OCI-LY3 (cell line): Measurements from ENCODE around the gene SMCO4.

Experiments
- H2AFZ ChIP-seq: fragments of 200-600, 300-600 bp; shearing (Covaris generic); 2 replicates; pipeline ENCODE4 v1.6.0; 2014; ENCODE audit warnings: antibody characterized with exemption, low read depth, low read length
- H3K27ac ChIP-seq: fragments of 200-600, 300-600 bp; sonication (generic); 2 replicates; pipeline ENCODE4 v1.5.1; 2014; ENCODE audit warnings: mild to moderate bottlenecking, low read length, moderate library complexity, mixed read lengths
- H3K27me3 ChIP-seq: fragments of 200-600, 300-600 bp; sonication (generic); 2 replicates; pipeline ENCODE4 v1.6.1; 2014; ENCODE audit warnings: low read depth, low read length, mixed read lengths
- H3K36me3 ChIP-seq: fragments of 200-600, 300-600 bp; sonication (generic); replicated peaks from 2 replicates; pipeline ENCODE3; 2014; ENCODE audit warnings: low read depth, low read length, mixed read lengths
- H3K4me1 ChIP-seq: fragments of 300-600, 200-600 bp; sonication (generic); 2 replicates; pipeline ENCODE4 v1.6.1; 2014; ENCODE audit warnings: low read length, mixed read lengths
- H3K4me2 ChIP-seq: fragments of 200-600, 300-600 bp; sonication (generic); 2 replicates; pipeline ENCODE4 v1.6.1; 2014; ENCODE audit warnings: low read length, mixed read lengths
- H3K4me3 ChIP-seq: fragments of 300-600, 200-600 bp; sonication (generic); 2 replicates; pipeline ENCODE4 v1.5.1; 2014; ENCODE audit warnings: antibody characterized with exemption, mild to moderate bottlenecking, low read length, moderate library complexity
- H3K79me2 ChIP-seq: fragments of 300-600, 200-600 bp; shearing (Covaris generic); 2 replicates; pipeline ENCODE4 v1.6.1; 2014; ENCODE audit warnings: mild to moderate bottlenecking, low read length, mixed read lengths
- H3K9ac ChIP-seq: fragments of 300-600, 200-600 bp; shearing (Covaris generic); 2 replicates; pipeline ENCODE4 v1.6.0; 2014; ENCODE audit warnings: mild to moderate bottlenecking, low read length, moderate library complexity
- H3K9me3 ChIP-seq: fragments of 200-600, 300-600 bp; shearing (Covaris generic); 2 replicates; pipeline ENCODE4 v1.6.1; 2014; ENCODE audit warnings: low read length, mixed read lengths; ENCODE audit not compliant: insufficient read depth
- H4K20me1 ChIP-seq: fragments of 200-600, 300-600 bp; sonication (generic); 2 replicates; pipeline ENCODE4 v1.6.1; 2016; ENCODE audit warnings: low read length, mixed read lengths; ENCODE audit not compliant: insufficient read depth
- EZH2phosphoT487 ChIP-seq: fragments of 200-600 bp; shearing (Covaris generic); IDR thresholded peaks from 2 replicates; pipeline ENCODE4 v1.6.1; 2018; ENCODE audit warnings: antibody characterized with exemption, mixed run types, low read depth
- TF ChIP-seq, protein P1 (sequence below): fragments of 200-600, 300-600 bp; sonication (generic); IDR thresholded peaks from 2 replicates; pipeline ENCODE4 v1.5.1; 2014; ENCODE audit warnings: antibody characterized with exemption, low read length, low read depth

The SMCO4 gene

DNA sequence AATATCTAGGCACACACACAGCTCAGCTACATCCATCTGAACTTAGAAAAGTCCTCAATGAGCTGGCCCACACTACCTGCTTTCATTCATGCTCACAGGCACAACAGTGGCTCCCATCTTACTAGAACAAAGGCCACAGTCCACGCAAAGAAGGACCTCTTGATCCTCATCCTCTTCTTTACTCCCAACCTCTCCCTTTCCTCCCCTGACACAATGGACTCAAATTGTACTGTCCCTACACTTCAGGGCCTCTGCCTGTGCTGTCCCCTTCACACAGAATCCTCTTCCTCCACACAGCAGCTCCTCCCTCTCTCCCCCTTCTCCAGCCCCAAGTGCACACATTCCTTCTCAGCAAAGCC lies 12.7 kb downstream of the SMCO4 start:
- no peak overlapping the region for H3K4me2 ChIP-seq
- H3K4me1 ChIP-seq = peaks cover 19% of the 10 kb centered on the region
- peaks cover 12% of the 10 kb centered on the region; the same call in 1 of the 2 replicates for H4K20me1 ChIP-seq
- no peak overlapping the region for H3K9ac ChIP-seq
- H3K9me3 ChIP-seq = no peaks in the 10 kb centered on the region
- no peak overlapping the region for H3K4me3 ChIP-seq
- H3K27ac ChIP-seq = no peak overlapping the region
- TF ChIP-seq, protein P1, sequence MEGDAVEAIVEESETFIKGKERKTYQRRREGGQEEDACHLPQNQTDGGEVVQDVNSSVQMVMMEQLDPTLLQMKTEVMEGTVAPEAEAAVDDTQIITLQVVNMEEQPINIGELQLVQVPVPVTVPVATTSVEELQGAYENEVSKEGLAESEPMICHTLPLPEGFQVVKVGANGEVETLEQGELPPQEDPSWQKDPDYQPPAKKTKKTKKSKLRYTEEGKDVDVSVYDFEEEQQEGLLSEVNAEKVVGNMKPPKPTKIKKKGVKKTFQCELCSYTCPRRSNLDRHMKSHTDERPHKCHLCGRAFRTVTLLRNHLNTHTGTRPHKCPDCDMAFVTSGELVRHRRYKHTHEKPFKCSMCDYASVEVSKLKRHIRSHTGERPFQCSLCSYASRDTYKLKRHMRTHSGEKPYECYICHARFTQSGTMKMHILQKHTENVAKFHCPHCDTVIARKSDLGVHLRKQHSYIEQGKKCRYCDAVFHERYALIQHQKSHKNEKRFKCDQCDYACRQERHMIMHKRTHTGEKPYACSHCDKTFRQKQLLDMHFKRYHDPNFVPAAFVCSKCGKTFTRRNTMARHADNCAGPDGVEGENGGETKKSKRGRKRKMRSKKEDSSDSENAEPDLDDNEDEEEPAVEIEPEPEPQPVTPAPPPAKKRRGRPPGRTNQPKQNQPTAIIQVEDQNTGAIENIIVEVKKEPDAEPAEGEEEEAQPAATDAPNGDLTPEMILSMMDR = no peak
- TF ChIP-seq EZH2phosphoT487 = no peak
- H2AFZ ChIP-seq = no peak overlapping the region
- no peaks in the 10 kb centered on the region for H3K27me3 ChIP-seq
- peaks cover 41% of the 10 kb centered on the region for H3K79me2 ChIP-seq
- peaks cover 9% of the 10 kb centered on the region for H3K36me3 ChIP-seq

DNA sequence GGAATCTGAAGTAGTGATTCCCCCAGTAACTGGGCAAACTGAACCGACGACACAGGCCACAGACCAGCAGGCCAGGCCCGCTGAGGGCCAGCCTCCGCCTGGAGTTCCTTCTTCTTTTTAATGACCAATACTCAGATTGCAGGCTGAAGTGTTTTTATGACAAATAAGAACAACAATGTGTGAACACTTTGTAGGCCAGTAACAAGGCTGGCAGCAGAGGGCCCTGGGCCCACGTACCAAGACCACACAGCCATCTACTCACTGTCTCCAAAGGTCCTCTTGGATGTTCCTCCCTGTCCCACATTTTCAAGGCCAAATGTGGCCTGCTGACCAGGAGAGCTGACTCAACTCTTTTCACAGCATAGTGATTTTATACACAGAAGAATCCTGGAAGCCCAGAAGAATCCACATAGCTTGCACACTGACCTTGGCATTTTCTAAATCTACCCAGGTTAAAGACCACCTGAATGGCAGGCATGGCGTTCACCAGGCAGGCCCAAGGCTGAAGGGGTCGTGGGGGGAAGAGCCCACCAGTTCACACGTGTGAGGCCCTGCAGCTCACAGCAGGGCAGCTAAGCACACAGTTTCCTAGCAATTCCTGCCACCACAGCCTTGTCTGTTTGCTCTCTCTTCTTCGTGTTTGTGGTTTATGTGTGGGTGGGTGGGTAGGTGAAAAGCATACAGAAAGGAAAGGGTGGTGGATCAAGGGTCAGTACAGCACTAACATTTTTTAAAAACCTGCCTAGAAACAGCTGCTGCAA lies 13.3 kb downstream of the SMCO4 start:
- Histone ChIP-seq H3K4me1 (peaks cover 25% of the 10 kb centered on the region), H2AFZ (no peak overlapping the region), H3K4me3 (no peak overlapping the region), H3K36me3 (peaks cover 6% of the 10 kb centered on the region), H3K9me3 (no peaks in the 10 kb centered on the region), H3K4me2 (no peak overlapping the region), H3K27ac (no peak overlapping the region), H3K9ac (no peak overlapping the region), H4K20me1 (0 out of 2 replicates have a peak, but pooled peaks cover 6% of the 10 kb centered on the region), H3K79me2 (peaks cover 41% of the 10 kb centered on the region), H3K27me3 (no peaks in the 10 kb centered on the region)
- TF ChIP-seq, protein P1 = no peak
- TF ChIP-seq EZH2phosphoT487 = no peak

DNA sequence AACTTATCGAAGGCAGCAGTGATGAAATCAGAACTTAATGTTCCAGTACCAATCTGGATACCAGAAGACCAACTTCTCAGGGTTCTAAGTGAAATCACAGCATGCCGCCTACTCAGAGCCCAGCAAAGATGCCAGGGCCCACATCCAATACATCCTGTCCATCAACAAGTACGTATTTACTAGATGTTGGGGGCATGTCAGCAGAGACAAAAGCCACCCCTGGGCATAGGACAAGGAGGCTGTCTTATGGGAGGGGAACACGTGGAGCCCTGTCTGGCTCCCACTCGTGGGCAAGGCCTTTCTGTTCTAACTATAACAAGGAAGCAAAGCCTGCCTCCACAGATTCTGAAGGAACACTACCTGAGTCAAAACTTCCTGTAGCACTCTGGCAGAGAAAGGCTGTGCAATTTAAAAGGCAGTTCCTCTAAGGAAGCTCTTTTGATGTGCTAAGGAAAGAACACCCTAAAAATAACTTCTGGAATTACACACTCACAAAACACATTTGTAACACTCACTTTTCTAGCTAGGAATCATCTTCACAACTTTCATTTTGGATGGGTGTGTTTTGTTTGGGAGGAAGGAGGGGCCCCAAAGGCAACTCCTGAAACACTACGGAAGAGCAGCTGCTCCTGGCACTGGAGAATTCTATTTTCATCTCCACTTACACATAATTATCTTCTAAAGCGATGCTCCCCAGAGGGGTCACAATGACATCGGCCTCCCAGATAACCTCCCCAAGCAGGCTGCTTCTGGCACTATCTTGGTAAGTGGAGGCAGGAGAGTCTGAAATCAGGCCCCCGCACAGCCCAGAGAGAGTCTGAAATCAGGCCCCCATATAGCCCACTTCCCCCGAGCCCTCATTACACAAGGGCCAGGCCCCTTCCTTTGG lies 14.2 kb downstream of the SMCO4 start:
- Histone ChIP-seq H3K9me3 (no peaks in the 10 kb centered on the region), H3K36me3 (peaks cover 3% of the 10 kb centered on the region), H3K4me2 (no peak overlapping the region), H3K4me3 (no peak overlapping the region), H3K79me2 (peaks cover 42% of the 10 kb centered on the region), H2AFZ (no peak overlapping the region), H3K9ac (no peak overlapping the region), H3K27me3 (no peaks in the 10 kb centered on the region), H3K4me1 (peaks cover 34% of the 10 kb centered on the region), H3K27ac (no peak overlapping the region), H4K20me1 (0 out of 2 replicates have a peak, but pooled peaks cover 3% of the 10 kb centered on the region)
- TF ChIP-seq EZH2phosphoT487 = no peak
- TF ChIP-seq, protein P1 = no peak

DNA sequence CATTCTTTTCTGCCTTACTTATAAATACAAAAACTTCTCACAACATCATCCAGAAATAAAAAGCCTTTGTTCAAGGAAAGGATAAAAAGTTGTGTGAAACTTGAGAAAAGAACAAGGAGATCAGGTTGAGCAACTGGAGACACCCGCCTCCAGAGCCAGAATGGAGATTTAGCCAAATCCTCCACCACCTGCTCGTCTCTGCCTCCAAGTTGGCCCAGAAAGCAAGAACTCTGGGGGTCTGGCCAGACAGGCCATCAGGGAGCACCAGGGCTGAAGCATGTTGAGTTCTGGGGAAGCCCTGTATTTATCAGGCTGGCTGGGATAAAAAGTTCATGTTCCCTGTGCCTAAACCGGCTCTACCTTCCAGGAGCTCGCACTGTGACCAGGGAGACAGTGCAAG lies 14.9 kb downstream of the SMCO4 start:
- no peak overlapping the region for H2AFZ ChIP-seq

More for the DNA sequence above, 14.9 kb downstream of the SMCO4 start:
- peaks cover 38% of the 10 kb centered on the region for H3K79me2 ChIP-seq
- H3K36me3 ChIP-seq = peaks cover 3% of the 10 kb centered on the region
- no peak overlapping the region for H3K4me2 ChIP-seq
- H3K27me3 ChIP-seq = no peaks in the 10 kb centered on the region
- no peak overlapping the region for H3K4me3 ChIP-seq
- TF ChIP-seq, protein P1 = no peak
- no peak for TF ChIP-seq EZH2phosphoT487
- 0 out of 2 replicates have a peak, but pooled peaks cover 3% of the 10 kb centered on the region for H4K20me1 ChIP-seq
- H3K9me3 ChIP-seq = no peaks in the 10 kb centered on the region
- no peak overlapping the region for H3K27ac ChIP-seq
- H3K9ac ChIP-seq = no peak overlapping the region
- H3K4me1 ChIP-seq = peaks cover 41% of the 10 kb centered on the region
